H9 (cell line): ENCODE results near the gene MGAM2. TPM values are rescaled to one million over a fixed set of nuclear protein-coding genes. Genes with fewer than 3 reads are reported as not detected.

Experiments
- DNase-seq: peaks from one replicate; pipeline ENCODE4 v3.0.0-alpha.2; 2017
- H2AFZ ChIP-seq: one replicate; pipeline ENCODE4 v1.6.1; 2013; ENCODE audit warnings: mild to moderate bottlenecking, low read length, control low read depth, moderate library complexity
- H2AK5ac ChIP-seq: 2 replicates; pipeline ENCODE4 v1.6.1; 2013; ENCODE audit warnings: low read length, control low read depth, mixed read lengths; ENCODE audit not compliant: insufficient read length
- H2BK120ac ChIP-seq: one replicate; pipeline ENCODE4 v1.6.1; 2013; ENCODE audit warnings: low read depth, mild to moderate bottlenecking, low read length, control low read depth, inconsistent platforms; ENCODE audit not compliant: poor library complexity, severe bottlenecking
- H2BK12ac ChIP-seq: 2 replicates; pipeline ENCODE4 v1.6.1; 2013; ENCODE audit warnings: low read length, control low read depth, mixed read lengths, low read depth; ENCODE audit not compliant: insufficient read length
- H2BK15ac ChIP-seq: 2 replicates; pipeline ENCODE4 v1.6.1; 2013; ENCODE audit warnings: low read depth, low read length, control low read depth
- H2BK20ac ChIP-seq: one replicate; pipeline ENCODE4 v1.6.1; 2013; ENCODE audit warnings: low read depth, mild to moderate bottlenecking, low read length, control low read depth, inconsistent platforms; ENCODE audit not compliant: poor library complexity, severe bottlenecking
- H2BK5ac ChIP-seq: 2 replicates; pipeline ENCODE4 v1.6.1; 2013; ENCODE audit warnings: low read length, control low read depth, mixed read lengths; ENCODE audit not compliant: insufficient read length
- H3K14ac ChIP-seq: 2 replicates; pipeline ENCODE4 v1.6.1; 2013; ENCODE audit warnings: low read length, control low read depth; ENCODE audit not compliant: insufficient read depth
- H3K18ac ChIP-seq: 2 replicates; pipeline ENCODE4 v1.6.1; 2013; ENCODE audit warnings: low read depth, mild to moderate bottlenecking, mixed read lengths, low read length, control low read depth; ENCODE audit not compliant: insufficient read length
- H3K23ac ChIP-seq: 2 replicates; pipeline ENCODE4 v1.6.1; 2013; ENCODE audit warnings: low read length, control low read depth, mixed read lengths, low read depth; ENCODE audit not compliant: insufficient read length
- H3K23me2 ChIP-seq: 2 replicates; pipeline ENCODE4 v1.6.1; 2013; ENCODE audit warnings: low read depth, mild to moderate bottlenecking, mixed read lengths, low read length, control low read depth; ENCODE audit not compliant: insufficient read length, poor library complexity, severe bottlenecking
- H3K27ac ChIP-seq: 2 replicates; pipeline ENCODE4 v1.5.1; 2013; ENCODE audit warnings: low read length, control low read depth, mixed read lengths, low read depth; ENCODE audit not compliant: insufficient read length
- H3K27me3 ChIP-seq: 2 replicates; pipeline ENCODE4 v1.6.1; 2013; ENCODE audit warnings: low read length, control low read depth, inconsistent platforms; ENCODE audit not compliant: insufficient read depth
- H3K4ac ChIP-seq: 2 replicates; pipeline ENCODE4 v1.6.1; 2013; ENCODE audit warnings: low read depth, mild to moderate bottlenecking, control low read depth, inconsistent platforms, low read length, moderate library complexity
- H3K4me1 ChIP-seq: 2 replicates; pipeline ENCODE4 v1.6.1; 2013; ENCODE audit warnings: low read length, control low read depth, inconsistent platforms; ENCODE audit not compliant: insufficient read depth
- H3K4me2 ChIP-seq: 2 replicates; pipeline ENCODE4 v1.6.1; 2013; ENCODE audit warnings: low read length, control low read depth, mixed read lengths; ENCODE audit not compliant: insufficient read length, insufficient read depth
- H3K56ac ChIP-seq: 2 replicates; pipeline ENCODE4 v1.6.1; 2013; ENCODE audit warnings: low read depth, mild to moderate bottlenecking, mixed read lengths, low read length, control low read depth; ENCODE audit not compliant: insufficient read length
- H3K79me1 ChIP-seq: 2 replicates; pipeline ENCODE4 v1.6.1; 2013; ENCODE audit warnings: low read depth, mild to moderate bottlenecking, moderate library complexity, low read length, control low read depth, inconsistent platforms; ENCODE audit not compliant: insufficient read depth, poor library complexity, severe bottlenecking
- H3K79me2 ChIP-seq: 2 replicates; pipeline ENCODE4 v1.6.1; 2013; ENCODE audit warnings: low read length, control low read depth, inconsistent platforms; ENCODE audit not compliant: insufficient read depth
- H3K9ac ChIP-seq: 2 replicates; pipeline ENCODE4 v1.6.1; 2013; ENCODE audit warnings: low read length, control low read depth, mixed read lengths; ENCODE audit not compliant: insufficient read length; ENCODE audit errors: extremely low read depth
- H3K9me3 ChIP-seq: one replicate; pipeline ENCODE4 v1.6.1; 2013; ENCODE audit warnings: low read depth, low read length, inconsistent platforms; ENCODE audit not compliant: control insufficient read depth
- H3T11ph ChIP-seq: one replicate; pipeline ENCODE4 v1.6.1; 2013; ENCODE audit warnings: mild to moderate bottlenecking, low read length, control low read depth, inconsistent platforms
- H4K20me1 ChIP-seq: one replicate; pipeline ENCODE4 v1.6.1; 2013; ENCODE audit not compliant: control insufficient read depth, insufficient read length, insufficient read depth
- H4K5ac ChIP-seq: 2 replicates; pipeline ENCODE4 v1.6.1; 2013; ENCODE audit warnings: low read depth, mild to moderate bottlenecking, mixed read lengths, low read length, control low read depth; ENCODE audit not compliant: insufficient read length
- H4K8ac ChIP-seq: replicated peaks from 2 replicates; pipeline ENCODE4 v1.6.1; 2013; ENCODE audit warnings: low read length, control low read depth, mixed read lengths, low read depth; ENCODE audit not compliant: insufficient read length
- H4K91ac ChIP-seq: 2 replicates; pipeline ENCODE4 v1.6.1; 2013; ENCODE audit warnings: low read depth, mild to moderate bottlenecking, moderate library complexity, mixed read lengths, low read length, control low read depth; ENCODE audit not compliant: insufficient read length
- H3K27ac Mint-ChIP-seq, 3 experiments: 2 replicates in 2 of 3; 3 replicates in 1 of 3; pipeline ENCODE4 v1.8.0; 2020 to 2021; ENCODE audit warnings: mixed read lengths in 3 of 3, mild to moderate bottlenecking in 1 of 3, moderate library complexity in 1 of 3
- H3K27me3 Mint-ChIP-seq: 2 replicates; pipeline ENCODE4 v1.8.0; 2021; ENCODE audit warnings: low read depth, mild to moderate bottlenecking, moderate library complexity, mixed read lengths
- H3K36me3 Mint-ChIP-seq, 3 experiments: 2 replicates in 2 of 3; 3 replicates in 1 of 3; pipeline ENCODE4 v1.8.0; 2020 to 2021; ENCODE audit warnings: low read depth in 3 of 3, mixed read lengths in 3 of 3; ENCODE audit not compliant: insufficient read depth in 1 of 3
- H3K4me1 Mint-ChIP-seq, 2 experiments: 2 replicates each; pipeline ENCODE4 v1.8.0; 2020; ENCODE audit warnings: mixed read lengths in 2 of 2
- H3K4me3 Mint-ChIP-seq, 2 experiments: 2 replicates in 1 of 2; 3 replicates in 1 of 2; pipeline ENCODE4 v1.8.0; 2020 to 2021; ENCODE audit warnings: mild to moderate bottlenecking in 2 of 2, mixed read lengths in 2 of 2, moderate library complexity in 1 of 2
- H3K9me3 Mint-ChIP-seq, 2 experiments: 2 replicates in 1 of 2; 3 replicates in 1 of 2; pipeline ENCODE4 v1.8.0; 2020; ENCODE audit warnings: mild to moderate bottlenecking in 2 of 2, mixed read lengths in 2 of 2, moderate library complexity in 1 of 2
- WGBS: extraction: QIAGEN DNeasy Blood & Tissue Kit; methylation state at CpG from one replicate; pipeline ENCODE4 v1.1.7; 2013; ENCODE audit warnings: missing lambda C conversion rate, low lambda C conversion rate, mixed read lengths; ENCODE audit not compliant: insufficient read length; ENCODE audit errors: extremely low coverage; 5-methylcytosine and 5-hydroxymethylcytosine counted together
- total RNA-seq: library from RNA; stranded (reverse); gene quantifications from 2 replicates; pipeline ENCODE4 v1.2.1, GENCODE V29; 2021
- TF ChIP-seq, protein P1 (sequence below): fragments of 200-600 bp; sonication (generic); conservative IDR thresholded peaks from 3 replicates; pipeline ENCODE4 v1.8.0; 2021; ENCODE audit warnings: antibody characterized with exemption, mild to moderate bottlenecking

Gene MGAM2
- total RNA-seq, 1 experiment from 2014 or later = not detected

DNA sequence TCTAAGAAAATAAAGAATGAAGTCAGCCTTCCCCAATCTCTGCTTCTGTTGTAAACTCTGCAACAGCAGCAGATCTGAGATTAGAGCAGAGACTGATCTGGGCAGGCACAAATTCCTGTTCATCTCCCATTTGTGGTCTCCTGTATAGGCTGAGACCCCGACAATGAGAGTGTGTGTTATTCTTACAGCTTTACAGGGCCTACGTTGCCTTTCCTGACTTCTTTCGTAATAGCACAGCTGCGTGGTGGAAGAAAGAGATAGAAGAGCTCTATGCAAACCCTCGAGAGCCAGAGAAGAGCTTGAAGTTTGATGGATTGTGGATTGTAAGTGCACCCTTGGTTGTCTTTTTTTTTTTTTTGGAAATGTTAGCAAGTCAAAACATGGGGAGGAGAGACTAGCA, 74.3 kb downstream of the MGAM2 start:
- Histone ChIP-seq H3T11ph (no peak overlapping the region), H3K9ac (no peak overlapping the region), H4K5ac (no peak overlapping the region), H3K9me3 (no peaks in the 10 kb centered on the region), H2BK5ac (no peak overlapping the region), H2BK12ac (no peak overlapping the region), H3K27ac (no peak overlapping the region), H3K79me1 (no peaks in the 10 kb centered on the region), H2BK15ac (no peak overlapping the region), H3K4me1 (no peaks in the 10 kb centered on the region), H4K8ac (no peak overlapping the region), H3K23ac (no peak overlapping the region), H4K91ac (no peak overlapping the region), H2AK5ac (no peak overlapping the region), H3K4me2 (no peak overlapping the region), H3K14ac (no peak overlapping the region), H3K18ac (no peak overlapping the region), H3K4ac (no peak overlapping the region), H3K27me3 (no peaks in the 10 kb centered on the region), H3K79me2 (no peaks in the 10 kb centered on the region), H3K56ac (no peak overlapping the region), H4K20me1 (no peaks in the 10 kb centered on the region), H3K23me2 (no peaks in the 10 kb centered on the region), H2BK20ac (no peak overlapping the region), H2AFZ (no peak overlapping the region), H2BK120ac (no peak overlapping the region)
- H3K4me1 Mint-ChIP-seq = no peaks in the 10 kb centered on the region
- no peak overlapping the region for H3K4me3 Mint-ChIP-seq
- DNase-seq = no peak
- TF ChIP-seq, protein P1, sequence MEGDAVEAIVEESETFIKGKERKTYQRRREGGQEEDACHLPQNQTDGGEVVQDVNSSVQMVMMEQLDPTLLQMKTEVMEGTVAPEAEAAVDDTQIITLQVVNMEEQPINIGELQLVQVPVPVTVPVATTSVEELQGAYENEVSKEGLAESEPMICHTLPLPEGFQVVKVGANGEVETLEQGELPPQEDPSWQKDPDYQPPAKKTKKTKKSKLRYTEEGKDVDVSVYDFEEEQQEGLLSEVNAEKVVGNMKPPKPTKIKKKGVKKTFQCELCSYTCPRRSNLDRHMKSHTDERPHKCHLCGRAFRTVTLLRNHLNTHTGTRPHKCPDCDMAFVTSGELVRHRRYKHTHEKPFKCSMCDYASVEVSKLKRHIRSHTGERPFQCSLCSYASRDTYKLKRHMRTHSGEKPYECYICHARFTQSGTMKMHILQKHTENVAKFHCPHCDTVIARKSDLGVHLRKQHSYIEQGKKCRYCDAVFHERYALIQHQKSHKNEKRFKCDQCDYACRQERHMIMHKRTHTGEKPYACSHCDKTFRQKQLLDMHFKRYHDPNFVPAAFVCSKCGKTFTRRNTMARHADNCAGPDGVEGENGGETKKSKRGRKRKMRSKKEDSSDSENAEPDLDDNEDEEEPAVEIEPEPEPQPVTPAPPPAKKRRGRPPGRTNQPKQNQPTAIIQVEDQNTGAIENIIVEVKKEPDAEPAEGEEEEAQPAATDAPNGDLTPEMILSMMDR = no peak
- H3K27me3 Mint-ChIP-seq = no peaks in the 10 kb centered on the region
- H3K36me3 Mint-ChIP-seq = no peaks in the 10 kb centered on the region
- no CpG with 5 or more reads among the region's 5 CpGs for WGBS
- no peaks in the 10 kb centered on the region for H3K9me3 Mint-ChIP-seq
- H3K27ac Mint-ChIP-seq = no peak overlapping the region; a peak in 1 of 7 replicates
